ENCODE results near the gene PIERCE2.

- TF ChIP-seq CTCF (IDR thresholded peaks at IDR 0.05) (no peak), POLR2AphosphoS5 (IDR thresholded peaks at IDR 0.05) (no peak)
Observed at GRCh38 chr15:55362641-55363040, 45.7 kb upstream of the PIERCE2 start.

Measured in gastroesophageal sphincter (tissue), 3 donors.